ENCODE data around the gene LSM3. TPM values are rescaled to one million over a fixed set of nuclear protein-coding genes. Genes with fewer than 3 reads are reported as not detected.
A peak's percentile ranks its signal among the peaks of the same experiment; 100 is the strongest.

The LSM3 gene
- total and polyA plus RNA-seq, 7 donors, result 11.1 to 20.2 (median 14.1) TPM

DNA sequence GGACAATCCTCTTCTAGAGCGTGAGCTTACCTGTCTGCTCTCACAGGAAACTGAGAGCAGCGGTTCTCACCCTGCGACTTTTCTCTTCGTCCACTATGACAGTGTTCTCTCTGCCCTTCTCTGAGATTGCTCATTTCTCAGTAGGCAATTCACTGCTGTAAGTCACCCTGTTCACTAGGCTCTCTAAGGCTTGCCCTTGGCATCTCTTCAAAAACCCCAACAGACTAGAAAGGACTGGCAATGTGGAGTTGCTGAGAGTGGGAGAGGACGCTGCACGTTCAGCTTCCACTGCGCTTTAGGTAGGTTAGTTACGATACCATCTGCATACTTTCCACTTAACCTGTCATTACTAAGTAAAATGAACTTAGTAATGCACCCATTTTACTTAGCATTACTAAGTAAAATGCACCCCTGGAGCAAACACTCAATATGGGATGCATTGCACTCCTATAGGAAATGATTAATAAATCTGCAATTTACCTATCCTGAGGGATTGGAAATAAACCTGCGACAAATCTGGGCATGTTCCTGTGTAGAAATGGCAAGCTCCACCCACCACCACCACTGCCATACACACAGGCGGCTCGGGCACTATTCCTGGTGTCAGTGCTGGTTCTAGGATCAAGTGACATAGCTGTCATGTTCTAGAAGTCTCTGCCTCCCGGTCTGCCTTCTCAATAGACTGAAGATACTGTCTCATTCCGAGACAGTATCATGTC, 21.6 kb upstream of the LSM3 start:
- peaks cover 13% of the 10 kb centered on the region for H3K4me1 ChIP-seq
- H3K36me3 ChIP-seq (ENCODE audit: insufficient read depth in 1 of 2, low read depth in 1 of 2), result peaks cover 8 to 98% of the 10 kb centered on the region in 2 donors
- H3K27ac ChIP-seq, result peak overlapping the region; percentile 56
- no peak for TF ChIP-seq CTCF (IDR thresholded peaks at IDR 0.05)
- peak; percentile 85 to 94 (median 92) for ATAC-seq
- intact Hi-C loops (cut with DNase I), result no loop called here
- 65 to 83% (median 67%) methylated on average over 13 of the region's 13 CpGs for WGBS, 3 donors
- peak in 1 of 2 donors; percentile 68 for DNase-seq
- peak overlapping the region; percentile 13 for H3K4me3 ChIP-seq
- H3K27me3 ChIP-seq (ENCODE audit: insufficient read depth in 3 of 3, low read length in 2 of 3), result no peaks in the 10 kb centered on the region
- peaks cover 11% of the 10 kb centered on the region for H3K9me3 ChIP-seq

GRCh38 chr3:14157951-14158350, 20.7 kb upstream of the LSM3 start:
- H3K27ac ChIP-seq, result peak overlapping the region; percentile 56
- 96% methylated on average over 9 of the region's 9 CpGs for WGBS, 3 donors
- ATAC-seq (no peak), DNase-seq (no peak)
- no peak for TF ChIP-seq CTCF (IDR thresholded peaks at IDR 0.05)
- peaks cover 15% of the 10 kb centered on the region for H3K9me3 ChIP-seq
- H3K36me3 ChIP-seq (ENCODE audit: insufficient read depth in 1 of 2, low read depth in 1 of 2), result peaks cover 8 to 98% of the 10 kb centered on the region in 2 donors
- H3K4me3 ChIP-seq, result peak overlapping the region; percentile 13
- intact Hi-C loops (cut with DNase I), result no loop called here
- peaks cover 13% of the 10 kb centered on the region for H3K4me1 ChIP-seq
- H3K27me3 ChIP-seq (ENCODE audit: insufficient read depth in 3 of 3, low read length in 2 of 3), result no peaks in the 10 kb centered on the region

DNA sequence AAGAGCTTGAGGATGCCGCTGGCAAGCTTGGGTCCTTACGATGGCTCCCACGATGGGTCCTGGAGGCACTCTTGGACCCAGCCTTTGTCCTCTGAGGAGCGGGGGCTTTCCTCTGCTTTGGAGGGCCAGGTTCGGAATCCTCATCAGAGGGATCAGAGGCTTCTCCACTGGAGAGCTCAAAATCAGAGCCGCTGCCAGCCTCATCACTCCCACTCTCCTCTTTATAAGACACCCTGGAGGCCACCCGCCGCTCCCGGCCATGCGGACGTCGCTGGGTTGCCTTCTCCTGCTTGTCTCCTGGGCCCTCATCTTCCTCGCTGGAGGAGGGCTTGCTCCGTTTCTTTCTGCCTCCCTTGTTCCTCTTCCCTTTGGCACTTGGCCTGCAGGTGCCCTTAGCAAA, 20.2 kb upstream of the LSM3 start:
- peaks cover 9 to 98% of the 10 kb centered on the region in 2 donors for H3K36me3 ChIP-seq (ENCODE audit: insufficient read depth in 1 of 2, low read depth in 1 of 2)
- ATAC-seq (no peak), DNase-seq (no peak)
- TF ChIP-seq CTCF (IDR thresholded peaks at IDR 0.05), result no peak
- no peak overlapping the region for H3K4me3 ChIP-seq
- H3K9me3 ChIP-seq, result peaks cover 15% of the 10 kb centered on the region
- intact Hi-C loops (cut with DNase I), result no loop called here
- no peaks in the 10 kb centered on the region for H3K27me3 ChIP-seq (ENCODE audit: insufficient read depth in 3 of 3, low read length in 2 of 3)
- H3K27ac ChIP-seq, result no peak overlapping the region
- peaks cover 13% of the 10 kb centered on the region for H3K4me1 ChIP-seq
- 92 to 98% (median 93%) methylated on average over 14 of the region's 14 CpGs for WGBS, 3 donors

GRCh38 chr3:14159426-14159825, 19.2 kb upstream of the LSM3 start:
- ATAC-seq (no peak), DNase-seq (no peak)
- no peak overlapping the region for H3K4me3 ChIP-seq
- H3K9me3 ChIP-seq, result peaks cover 15% of the 10 kb centered on the region
- intact Hi-C loops (cut with DNase I), result no loop called here
- peaks cover 13% of the 10 kb centered on the region for H3K4me1 ChIP-seq
- no peak for TF ChIP-seq CTCF (IDR thresholded peaks at IDR 0.05)
- 97 to 98% (median 98%) methylated on average over 8 of the region's 8 CpGs for WGBS, 3 donors
- peaks cover 14 to 98% of the 10 kb centered on the region in 2 donors for H3K36me3 ChIP-seq (ENCODE audit: insufficient read depth in 1 of 2, low read depth in 1 of 2)
- no peaks in the 10 kb centered on the region for H3K27me3 ChIP-seq (ENCODE audit: insufficient read depth in 3 of 3, low read length in 2 of 3)
- H3K27ac ChIP-seq, result no peak overlapping the region

GRCh38 chr3:14161282-14161681, 17.3 kb upstream of the LSM3 start:
- H3K27ac ChIP-seq, result no peak overlapping the region
- H3K4me3 ChIP-seq, result no peak overlapping the region
- peaks cover 11% of the 10 kb centered on the region for H3K4me1 ChIP-seq
- WGBS, 3 donors, result 96% methylated on average over 2 of the region's 2 CpGs
- DNase-seq (no peak), ATAC-seq (no peak)
- no peak for TF ChIP-seq CTCF (IDR thresholded peaks at IDR 0.05)
- intact Hi-C loops (cut with DNase I), result no loop called here
- peaks cover 15% of the 10 kb centered on the region for H3K9me3 ChIP-seq
- peaks cover 17 to 99% of the 10 kb centered on the region in 2 donors for H3K36me3 ChIP-seq (ENCODE audit: insufficient read depth in 1 of 2, low read depth in 1 of 2)
- H3K27me3 ChIP-seq (ENCODE audit: insufficient read depth in 3 of 3, low read length in 2 of 3), result no peaks in the 10 kb centered on the region
